Fibroblast of lung (primary cell): ENCODE measurements around the gene NUDCD2.

Experiments
- EZH2 ChIP-seq: IDR thresholded peaks from 2 replicates; pipeline ENCODE4 v1.5.1; 2012; ENCODE audit warnings: low read length, control low read depth, mild to moderate bottlenecking; ENCODE audit errors: missing control alignments
- TF ChIP-seq, protein P1 (sequence below), 2 donors: IDR thresholded peaks in 1 of 2; conservative IDR thresholded peaks in 1 of 2; 1 replicate in 1 of 2; 2 replicates in 1 of 2; pipeline ENCODE4 v1.5.1; 2011 to 2012; ENCODE audit warnings: low read length in 2 of 2, control low read depth in 1 of 2, inconsistent platforms in 1 of 2, low read depth in 1 of 2, mild to moderate bottlenecking in 1 of 2

GRCh38 chr5:163444526-163444925 is 15.4 kb downstream of the NUDCD2 start:
- TF ChIP-seq, protein P1, sequence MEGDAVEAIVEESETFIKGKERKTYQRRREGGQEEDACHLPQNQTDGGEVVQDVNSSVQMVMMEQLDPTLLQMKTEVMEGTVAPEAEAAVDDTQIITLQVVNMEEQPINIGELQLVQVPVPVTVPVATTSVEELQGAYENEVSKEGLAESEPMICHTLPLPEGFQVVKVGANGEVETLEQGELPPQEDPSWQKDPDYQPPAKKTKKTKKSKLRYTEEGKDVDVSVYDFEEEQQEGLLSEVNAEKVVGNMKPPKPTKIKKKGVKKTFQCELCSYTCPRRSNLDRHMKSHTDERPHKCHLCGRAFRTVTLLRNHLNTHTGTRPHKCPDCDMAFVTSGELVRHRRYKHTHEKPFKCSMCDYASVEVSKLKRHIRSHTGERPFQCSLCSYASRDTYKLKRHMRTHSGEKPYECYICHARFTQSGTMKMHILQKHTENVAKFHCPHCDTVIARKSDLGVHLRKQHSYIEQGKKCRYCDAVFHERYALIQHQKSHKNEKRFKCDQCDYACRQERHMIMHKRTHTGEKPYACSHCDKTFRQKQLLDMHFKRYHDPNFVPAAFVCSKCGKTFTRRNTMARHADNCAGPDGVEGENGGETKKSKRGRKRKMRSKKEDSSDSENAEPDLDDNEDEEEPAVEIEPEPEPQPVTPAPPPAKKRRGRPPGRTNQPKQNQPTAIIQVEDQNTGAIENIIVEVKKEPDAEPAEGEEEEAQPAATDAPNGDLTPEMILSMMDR (conservative IDR thresholded peaks at IDR 0.05 in 1 of 2, IDR thresholded peaks at IDR 0.05 in 1 of 2; ENCODE audit: low read depth in 1 of 2, low read length in 2 of 2), result no peak
- no peak for TF ChIP-seq EZH2
